Stimulated activated CD4-positive, alpha-beta T cell treated with anti-CD3 and anti-CD28 coated beads, Interleukin-2, amount 100 ng/mL, for 4 hours (primary cell): ENCODE measurements around the gene DIAPH2.

Source experiments
- DNase-seq: peaks from one replicate; pipeline ENCODE4 v3.0.0-alpha.2; 2020; ENCODE audit warnings: low read depth

DIAPH2 gene

DNA sequence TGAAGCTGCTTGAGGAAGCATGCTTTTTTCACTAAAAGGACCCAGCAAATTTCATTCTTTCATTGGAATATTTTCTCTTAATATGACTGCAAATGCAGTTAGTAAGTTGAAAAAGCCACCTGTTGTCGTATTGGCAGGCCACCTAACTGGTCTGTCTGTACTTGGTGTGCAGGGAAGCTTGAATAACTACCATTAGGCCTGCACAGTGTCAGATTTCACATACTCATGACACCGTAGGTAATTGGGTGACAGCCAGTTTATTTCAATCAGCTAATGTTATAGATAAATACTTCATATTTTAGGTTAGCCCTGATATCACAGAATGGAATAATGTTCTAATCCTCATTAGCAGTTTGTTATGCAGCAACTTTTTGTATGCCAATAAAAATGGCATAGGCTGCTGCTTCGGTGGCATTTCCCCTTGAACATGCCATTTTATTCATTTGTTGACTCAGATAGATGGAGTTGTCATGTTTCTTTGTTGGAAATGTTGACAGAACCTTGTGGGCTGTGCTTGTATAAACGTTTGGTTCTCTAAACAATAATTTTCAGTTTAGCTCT lies 372.8 kb downstream of the DIAPH2 start:
- no peak for DNase-seq

DNA sequence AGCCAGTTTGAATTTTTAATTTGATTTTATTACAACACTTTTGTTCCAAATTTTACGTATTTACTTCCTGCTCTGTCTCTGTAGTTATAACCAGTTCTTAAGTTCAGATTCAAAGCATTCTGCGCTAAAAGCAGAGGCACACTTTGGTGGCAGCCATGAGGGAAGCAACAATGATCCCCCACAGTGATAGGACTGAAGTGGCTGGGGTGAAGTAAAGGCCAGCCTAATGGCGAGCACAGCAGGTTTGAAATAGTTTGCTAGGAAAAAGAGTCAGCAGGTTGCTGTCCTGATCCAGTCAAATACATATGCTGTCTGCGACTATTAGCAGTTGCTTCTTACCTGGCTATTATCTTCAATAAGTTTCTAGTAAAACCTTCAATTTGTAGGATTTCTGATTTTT lies 375.4 kb downstream of the DIAPH2 start:
- no peak for DNase-seq

DNA sequence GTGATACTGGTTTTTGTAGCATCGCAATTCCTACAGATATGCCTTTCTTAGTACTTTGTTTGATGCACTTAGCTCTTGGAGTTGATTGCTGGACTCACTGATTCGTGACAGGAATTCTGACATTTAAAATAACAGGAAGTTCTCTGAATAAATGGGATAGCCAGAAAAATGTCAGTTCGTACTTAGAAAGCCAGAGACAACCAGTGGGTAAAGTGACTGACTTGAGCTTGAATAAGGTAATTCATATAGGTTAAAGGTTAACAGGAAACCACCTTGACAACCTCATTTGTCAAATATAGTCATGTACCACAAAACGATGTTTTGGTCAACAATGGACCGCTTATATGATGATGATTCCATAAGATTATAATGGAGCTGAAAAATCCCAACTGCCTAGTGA lies 380.4 kb downstream of the DIAPH2 start:
- no peak for DNase-seq

DNA sequence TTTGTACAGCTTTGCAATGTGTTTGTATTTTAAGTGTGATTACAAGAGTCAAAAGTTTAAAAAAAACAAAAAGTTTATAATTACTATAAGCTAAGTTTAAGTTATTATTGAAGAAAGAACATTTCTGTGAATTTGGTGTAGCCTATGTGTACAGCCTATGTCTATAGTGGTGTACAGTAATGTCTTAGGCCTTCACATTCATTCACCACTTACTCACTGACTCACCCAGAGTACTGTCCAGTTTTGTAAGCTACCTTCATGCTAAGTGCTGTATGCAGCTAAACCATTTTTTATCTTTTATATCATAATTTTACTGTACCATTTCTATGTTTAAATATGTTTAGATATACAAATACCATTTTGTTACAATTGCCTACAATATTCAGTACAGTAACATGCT lies 381.3 kb downstream of the DIAPH2 start:
- DNase-seq = no peak

DNA sequence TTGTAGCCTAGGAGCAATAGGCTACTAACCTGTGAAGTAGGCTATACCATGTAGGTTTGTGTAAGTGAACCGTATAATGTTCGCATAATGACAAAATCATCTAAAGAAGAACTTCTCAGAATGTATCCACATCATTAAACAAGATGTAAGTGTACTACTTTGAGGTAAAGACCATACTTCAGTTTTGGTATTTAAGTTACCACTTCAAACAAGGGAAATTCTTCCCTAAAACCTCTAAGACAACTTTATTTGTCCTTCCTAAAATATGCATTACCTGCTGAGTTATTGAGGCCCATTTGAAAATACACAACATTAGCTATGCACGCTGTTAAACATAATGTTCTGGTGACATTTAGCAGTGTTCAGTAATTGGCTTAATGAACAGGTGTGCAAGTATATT lies 381.7 kb downstream of the DIAPH2 start:
- no peak for DNase-seq

DNA sequence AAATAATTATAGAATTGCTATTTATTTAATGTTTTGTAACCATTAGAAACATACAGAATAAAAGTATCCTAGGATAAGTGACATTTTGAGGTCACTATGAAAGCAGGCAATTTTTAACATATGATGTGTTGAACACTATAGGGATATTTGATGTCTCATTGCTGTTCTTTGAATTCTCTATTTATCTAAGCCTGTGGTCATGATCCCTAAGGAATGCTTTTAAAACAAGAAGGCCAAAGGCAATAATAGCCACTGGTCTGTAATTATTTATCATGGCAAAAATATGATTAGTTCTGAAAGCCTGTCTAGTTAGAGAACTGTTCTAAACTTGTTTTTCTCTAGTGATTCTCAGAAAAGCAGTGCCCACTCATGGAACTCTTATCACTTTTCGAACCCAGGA lies 385.7 kb downstream of the DIAPH2 start:
- no peak for DNase-seq

DNA sequence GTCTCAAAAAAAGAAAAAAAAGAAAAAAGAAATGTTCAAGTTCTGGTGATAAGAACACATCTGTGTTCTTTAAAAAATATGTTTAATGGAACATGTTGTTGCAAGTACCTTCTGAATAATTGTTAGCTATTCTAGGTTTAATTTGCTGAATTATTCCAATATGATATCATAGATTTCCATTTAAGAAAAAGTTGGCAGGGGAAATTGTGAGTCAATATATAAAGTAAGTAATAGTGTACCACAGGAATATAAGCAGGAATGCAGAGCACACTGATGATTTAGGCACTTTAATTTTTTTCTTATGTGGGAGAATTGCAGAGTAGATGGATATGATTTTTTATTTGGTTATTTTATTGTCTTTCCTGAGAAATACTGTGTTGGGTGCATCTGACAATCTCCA lies 389.8 kb downstream of the DIAPH2 start:
- no peak for DNase-seq

DNA sequence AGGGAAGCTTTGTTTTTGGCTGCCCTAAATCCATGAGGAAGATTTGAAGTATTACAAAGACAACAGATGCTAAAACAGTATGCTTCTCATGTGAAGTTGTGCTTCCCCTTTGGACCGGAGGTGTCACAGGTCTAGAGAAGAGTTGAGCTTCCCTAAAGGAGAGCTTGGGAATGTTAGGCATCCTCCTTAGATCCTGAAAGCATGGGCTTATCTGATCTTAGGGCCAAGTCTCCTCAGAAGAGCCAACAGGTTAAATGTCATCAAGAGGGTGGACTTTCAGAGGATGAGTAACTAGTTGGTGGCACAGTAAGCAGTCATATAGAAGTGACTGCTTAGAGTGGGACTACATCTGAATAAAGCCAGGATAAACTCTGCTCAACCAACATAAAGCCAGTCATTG lies 404.5 kb downstream of the DIAPH2 start:
- no peak for DNase-seq

DNA sequence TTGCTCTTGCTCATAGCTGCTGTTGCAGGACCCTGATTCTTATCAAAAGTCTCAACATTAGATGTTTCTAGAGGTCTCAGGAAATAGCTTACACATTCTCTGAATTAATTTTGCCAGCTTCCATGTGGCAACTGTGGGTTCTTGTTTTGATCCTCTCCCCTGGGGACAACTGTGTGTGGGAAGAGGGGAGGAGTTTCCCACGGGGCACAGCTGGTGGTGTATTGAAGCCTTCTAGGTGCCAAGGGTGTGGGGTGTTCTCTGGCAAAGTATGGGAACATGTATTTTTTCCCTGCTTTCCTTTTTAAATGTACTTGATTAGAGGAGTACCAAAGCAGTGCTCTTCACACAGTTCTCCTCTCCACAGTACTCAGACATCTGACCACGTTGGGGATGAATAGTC lies 411.7 kb downstream of the DIAPH2 start:
- no peak for DNase-seq

DNA sequence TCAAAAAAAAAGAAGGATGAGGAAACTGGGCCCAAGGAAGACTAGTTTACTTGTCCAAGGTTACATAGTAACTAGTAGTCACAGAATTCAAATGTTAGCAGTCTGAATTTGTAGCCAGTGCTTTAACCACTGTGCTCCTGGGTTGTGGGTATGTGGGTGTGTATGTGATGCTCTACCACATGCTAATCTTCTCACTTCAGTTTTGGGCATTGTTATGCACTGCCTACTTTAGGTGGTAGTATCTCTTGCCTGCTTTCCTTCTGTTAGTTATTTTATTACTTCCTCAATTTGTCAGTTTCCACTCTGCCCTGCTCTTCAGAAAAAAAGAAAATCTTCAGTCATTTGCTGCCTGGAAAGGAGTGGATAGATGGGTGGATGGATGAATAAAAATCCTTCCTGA lies 418.3 kb downstream of the DIAPH2 start:
- DNase-seq = no peak

DNA sequence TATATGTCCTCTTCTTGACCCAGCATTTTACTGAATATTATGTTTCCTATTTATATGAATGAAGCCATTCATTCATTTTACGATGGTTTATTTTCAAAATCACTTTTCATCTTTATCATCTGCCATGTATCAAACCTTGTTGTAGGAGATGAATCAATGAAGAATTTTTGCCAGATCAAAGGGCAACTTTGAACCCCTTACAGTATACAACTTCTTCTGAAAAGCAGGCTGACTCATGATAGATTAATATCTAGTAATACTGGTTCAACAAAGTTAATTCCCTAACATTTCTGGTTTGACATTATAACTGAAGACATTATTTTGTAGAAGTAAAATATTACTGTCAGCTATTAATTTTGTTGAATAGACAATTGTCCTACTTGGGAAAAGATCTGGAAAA lies 425.1 kb downstream of the DIAPH2 start:
- DNase-seq = no peak

DNA sequence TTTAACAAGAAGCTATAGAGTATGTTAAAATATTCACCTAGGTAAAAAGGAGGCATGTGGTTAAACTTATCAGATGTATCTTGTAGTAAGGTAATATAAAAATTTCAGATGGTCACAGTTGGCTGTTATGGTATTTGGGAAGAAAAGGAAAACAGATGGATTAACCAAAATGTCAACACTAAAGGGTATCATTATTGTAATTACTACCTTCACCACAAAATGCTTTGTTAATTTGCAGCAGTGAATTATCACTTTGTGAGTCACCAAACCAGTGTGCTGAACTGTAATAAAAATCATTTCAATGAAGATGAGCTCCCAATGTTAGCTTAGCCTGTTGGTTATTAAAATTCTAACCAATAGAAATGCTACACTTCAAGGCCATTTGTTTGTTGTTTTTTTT lies 432.9 kb downstream of the DIAPH2 start:
- no peak for DNase-seq

DNA sequence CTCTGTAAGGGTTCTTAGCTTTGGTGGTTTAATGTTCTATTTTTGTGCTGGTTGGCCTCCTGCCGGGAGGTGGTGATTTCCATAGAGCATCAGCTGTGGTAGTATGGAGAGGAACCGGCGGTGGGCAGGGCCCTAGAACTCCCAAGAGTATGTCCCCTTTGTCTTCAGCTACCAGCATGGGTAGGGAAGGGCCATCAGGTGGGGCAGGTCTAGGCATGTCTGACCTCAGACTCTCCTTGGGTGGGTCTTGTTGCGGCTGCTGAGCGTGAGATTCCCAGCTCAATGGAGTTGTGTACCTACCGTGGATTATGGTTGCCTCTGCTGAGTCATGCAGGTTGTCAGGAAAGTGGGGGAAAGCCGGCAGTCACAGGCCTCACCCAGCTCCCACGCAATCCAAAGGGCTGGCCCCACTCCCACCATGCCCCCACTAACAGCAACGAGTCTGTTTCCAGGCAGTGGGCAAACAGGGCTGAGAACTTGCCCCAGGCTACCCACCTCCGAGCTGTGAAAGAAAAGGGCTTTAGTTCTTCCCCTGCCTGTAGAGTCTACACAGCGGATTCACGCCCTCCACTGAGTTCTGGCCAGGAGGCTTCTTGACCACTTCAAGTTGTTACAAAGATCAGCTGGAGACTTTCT lies 434.9 kb downstream of the DIAPH2 start:
- DNase-seq = no peak

DNA sequence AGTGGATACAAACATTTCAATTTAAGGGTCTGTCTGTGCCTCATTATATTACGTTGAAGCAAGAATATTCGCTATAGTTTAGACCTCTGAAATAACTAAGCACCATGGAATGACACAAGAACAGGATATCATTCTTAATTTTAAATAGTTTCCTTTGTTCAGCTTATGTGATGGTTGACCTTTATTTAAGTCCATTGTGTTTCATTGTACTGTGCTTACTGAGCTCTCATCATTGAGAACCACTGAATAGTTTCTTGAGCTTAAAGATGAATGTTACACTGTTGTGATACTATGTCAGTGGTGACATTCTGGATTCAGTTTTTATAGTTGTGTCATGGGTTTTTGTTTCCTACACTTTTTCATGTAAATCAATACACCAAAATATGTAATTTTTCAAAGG lies 438.4 kb downstream of the DIAPH2 start:
- no peak for DNase-seq

DNA sequence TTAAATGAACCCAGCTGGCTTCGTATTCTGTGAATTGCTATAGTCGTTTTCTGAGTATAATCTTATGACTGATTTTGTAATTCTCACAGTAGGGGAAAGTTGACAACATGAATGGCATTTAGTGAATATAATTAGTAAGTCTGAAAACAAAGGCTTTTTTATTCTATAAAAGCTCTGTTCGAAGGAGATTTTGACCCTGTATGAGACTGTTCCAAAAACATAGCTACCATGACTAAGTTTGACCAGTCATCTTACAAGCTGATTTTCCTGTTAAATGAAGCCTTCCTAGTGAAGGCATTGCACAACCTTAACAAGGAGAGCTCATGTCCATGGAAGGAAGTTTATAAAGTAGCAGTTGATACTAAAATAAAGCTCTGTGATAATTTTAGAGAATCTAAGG lies 441.4 kb downstream of the DIAPH2 start:
- no peak for DNase-seq

DNA sequence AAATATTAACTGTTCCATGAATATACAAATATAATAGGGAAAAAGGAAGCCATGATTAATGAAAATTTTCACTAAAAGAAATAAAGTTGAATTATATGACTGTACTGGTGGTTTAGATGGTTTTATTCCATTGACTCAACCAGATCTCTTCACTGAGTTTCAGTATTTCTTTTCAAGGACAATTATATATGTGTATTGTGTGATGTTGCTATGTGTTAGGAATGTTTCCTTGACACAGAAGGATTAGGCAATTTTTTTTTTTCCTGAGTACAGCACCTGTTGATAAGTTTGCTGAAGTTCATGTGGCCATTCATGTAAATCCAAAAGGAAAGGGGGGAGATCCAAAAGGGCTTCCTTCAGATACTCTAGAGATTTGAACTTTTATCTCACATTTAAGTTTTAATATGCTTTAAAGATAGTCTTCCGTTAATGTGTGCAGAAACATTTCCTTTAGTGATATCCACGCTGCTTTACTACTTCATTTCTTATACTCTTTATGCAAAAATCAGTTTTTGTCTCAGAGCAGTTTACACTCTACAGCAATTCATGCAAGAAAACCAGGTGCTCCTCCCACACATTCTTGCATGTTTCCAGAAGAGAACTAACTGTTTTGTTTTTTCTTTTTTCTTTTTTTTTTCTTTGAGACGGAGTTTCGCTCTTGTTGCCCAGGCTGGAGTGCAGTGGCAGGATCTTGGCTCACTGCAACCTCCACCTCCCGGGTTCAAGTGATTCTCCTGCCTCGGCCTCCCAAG lies 448.2 kb downstream of the DIAPH2 start:
- DNase-seq = no peak

DNA sequence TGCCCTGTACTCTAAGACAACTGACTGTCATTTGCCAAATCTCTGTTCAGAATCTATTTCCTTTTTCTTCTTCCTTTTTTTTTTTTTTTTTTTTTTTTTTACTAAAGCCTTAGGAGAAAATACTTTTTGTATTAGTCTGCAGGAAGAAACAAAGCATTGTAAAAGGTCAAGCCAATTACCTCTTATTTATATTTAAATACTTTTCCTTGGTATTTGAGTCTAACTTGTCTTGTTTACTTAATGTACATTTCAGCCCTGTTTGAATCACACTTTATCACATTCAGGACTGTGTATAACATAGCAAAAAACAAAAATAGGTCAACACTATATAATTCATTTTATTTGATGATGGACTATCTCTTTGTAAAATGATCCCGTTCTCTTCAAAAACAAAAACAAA lies 461.3 kb downstream of the DIAPH2 start:
- DNase-seq = no peak

DNA sequence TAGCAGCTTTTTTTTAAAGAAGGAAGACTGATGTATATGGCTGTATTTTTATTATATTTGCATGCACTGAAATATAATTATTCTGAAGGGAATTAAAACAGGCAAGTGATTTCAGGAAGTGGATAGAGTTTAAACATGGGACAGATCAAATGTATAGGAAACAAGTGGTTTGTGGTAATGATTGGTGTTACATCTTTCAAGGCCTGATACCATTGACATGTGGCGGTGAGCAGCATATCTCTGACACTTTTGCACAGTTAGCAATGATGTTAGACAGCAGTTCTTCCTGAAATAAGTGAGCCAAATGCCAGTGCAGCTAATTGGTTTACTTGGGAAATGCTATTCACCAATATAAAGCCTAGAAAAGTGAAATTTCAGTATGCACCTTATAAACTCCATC lies 471.2 kb downstream of the DIAPH2 start:
- no peak for DNase-seq

DNA sequence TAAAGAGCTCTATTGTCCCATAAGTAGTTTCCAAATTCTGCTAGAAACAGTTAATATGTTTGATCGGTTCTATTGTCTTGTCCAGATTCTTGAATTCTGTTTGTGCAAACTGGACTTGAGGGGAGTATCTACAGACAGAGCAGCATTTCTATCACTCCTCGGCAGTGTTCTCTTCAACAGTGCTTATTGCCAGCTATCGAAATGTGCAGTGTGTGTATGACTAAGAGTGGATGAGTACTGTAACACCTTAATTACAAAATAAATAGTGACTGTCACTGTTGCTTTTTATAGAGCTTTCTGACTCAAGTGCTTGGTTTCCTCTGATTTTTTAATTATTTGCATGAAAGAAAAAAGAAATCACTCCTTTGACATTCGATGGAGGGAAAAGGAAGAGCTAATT lies 473.6 kb downstream of the DIAPH2 start:
- no peak for DNase-seq

DNA sequence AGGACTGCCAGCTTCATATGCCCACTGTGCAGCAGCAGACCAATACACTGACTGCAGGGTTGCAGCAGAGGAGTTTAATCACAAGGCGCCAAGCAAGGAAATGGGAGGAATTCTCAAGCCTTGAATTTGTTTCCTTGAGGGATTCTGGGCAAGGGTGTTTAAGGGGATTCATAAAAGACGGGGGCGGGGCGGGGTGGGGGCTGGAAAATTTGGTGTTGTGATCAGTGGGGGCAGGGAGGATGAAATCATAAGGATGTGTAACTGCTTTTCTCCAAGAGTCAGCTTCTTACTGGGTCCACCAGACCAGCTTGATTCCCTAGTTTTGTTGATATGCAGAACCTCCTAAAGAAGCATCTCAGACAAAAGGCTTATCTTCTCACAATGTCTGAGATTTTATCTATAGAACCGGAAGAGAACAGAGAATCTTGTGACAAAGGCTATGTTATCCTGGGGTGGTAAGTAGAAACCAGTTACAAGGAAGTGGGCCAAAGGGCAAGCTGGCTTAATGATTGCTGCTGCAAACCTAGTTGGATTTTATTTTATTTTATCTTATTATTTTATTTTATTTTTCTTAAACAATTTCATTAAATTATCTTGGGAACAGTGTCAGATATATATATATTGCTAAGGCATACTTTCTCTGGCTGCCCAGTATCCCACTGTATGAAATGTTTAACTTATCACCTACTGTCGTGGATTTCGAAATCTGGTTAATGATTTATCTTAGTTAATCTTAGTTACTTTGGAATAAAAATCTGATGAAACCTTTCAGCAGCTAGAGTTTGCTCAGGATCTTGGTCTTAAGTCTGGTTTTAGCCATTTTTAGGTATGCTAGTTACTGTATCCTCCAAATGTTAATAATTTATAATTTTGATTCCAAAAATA lies 475.5 kb downstream of the DIAPH2 start:
- DNase-seq = no peak

DNA sequence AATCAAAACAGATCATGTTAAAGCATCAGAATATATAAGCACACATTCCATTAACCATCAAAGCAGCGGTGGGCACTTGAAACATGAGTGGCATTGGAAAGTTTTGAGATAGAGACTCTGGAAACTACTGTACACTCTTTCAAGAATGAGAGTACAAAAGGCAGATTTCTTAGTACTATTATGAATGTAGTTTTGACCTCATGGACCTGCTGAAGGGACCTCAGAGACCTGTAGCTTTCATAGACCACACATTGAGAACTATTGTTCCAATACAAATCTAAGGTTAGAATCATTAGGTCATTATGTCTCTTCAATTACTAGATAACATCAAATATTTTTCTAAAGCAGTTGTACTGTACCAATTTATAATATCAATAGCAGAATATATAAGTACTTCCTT lies 482.7 kb downstream of the DIAPH2 start:
- DNase-seq = no peak

DNA sequence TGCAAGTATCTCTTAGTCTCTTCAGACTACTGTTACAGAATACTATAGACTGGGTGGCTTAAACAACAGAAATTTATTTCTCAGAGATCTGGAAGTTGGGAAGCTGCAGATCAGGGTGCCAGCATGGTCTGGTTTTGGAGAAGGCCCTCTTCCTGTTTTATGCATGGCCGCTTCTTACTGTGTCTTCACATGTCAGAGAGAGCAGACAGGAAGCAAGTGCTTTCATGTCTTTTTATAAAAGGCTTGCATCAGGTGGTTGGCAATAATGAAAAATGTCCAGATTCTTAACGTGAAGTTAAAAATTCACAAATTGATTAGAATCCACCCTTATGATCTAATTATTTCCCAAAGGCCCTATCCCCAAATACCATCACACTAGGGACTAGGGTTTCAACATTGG lies 484.0 kb downstream of the DIAPH2 start:
- no peak for DNase-seq

DNA sequence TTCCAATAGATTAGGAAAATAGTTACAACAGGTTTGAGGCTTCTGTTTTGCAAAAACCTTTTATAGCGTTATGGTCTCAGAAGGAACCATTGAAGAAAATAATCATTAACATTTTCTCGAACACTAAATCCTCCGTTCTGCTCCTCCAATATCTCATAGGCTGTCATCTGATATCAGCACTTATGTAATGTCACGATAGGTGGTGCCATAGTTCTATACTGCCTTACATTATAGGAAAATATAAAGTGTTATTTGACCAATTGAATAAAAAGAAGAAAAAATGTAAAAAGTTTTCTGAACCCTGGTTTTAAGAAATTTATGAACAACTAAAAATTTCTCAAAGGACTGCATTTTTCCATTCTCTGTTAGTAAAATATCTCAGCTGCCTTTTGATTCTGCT lies 490.5 kb downstream of the DIAPH2 start:
- no peak for DNase-seq
